Endothelial cell of umbilical vein (primary cell): ENCODE results near the gene CDH2. TPM values are rescaled to one million over a fixed set of nuclear protein-coding genes. Genes with fewer than 3 reads are reported as not detected.
A peak's percentile ranks its signal among the peaks of the same experiment; 100 is the strongest.

ENCODE experiments used
- BruUV-seq: library from RNA; stranded (reverse); fragments of 400-500 nt; replicated peaks from 2 replicates; lab custom pipeline; 2021; lab: Mats Ljungman, UMichigan
- CTCF ChIA-PET: fragments of 300-600, 350-600 bp; sonication (Branson Sonifier 250); formaldehyde crosslinking; loops from one replicate; lab custom pipeline; 2021; ENCODE audit warnings: antibody characterized with exemption, inconsistent platforms; lab: Charles Lee
- POLR2A ChIA-PET: fragments of 300-600, 350-600 bp; sonication (Branson Sonifier 250); formaldehyde crosslinking; loops from one replicate; lab custom pipeline; 2021; ENCODE audit warnings: antibody characterized with exemption, inconsistent platforms; lab: Charles Lee
- DNase-seq: peaks from one replicate; pipeline ENCODE4 v3.0.0-alpha.2; 2011; ENCODE audit warnings: low read depth, low spot score
- FAIRE-seq: peaks from 2 replicates; lab custom pipeline; 2011; peaks lifted over from hg19 to GRCh38; lab: Jason Lieb, UNC
- H2AFZ ChIP-seq: 2 replicates; pipeline ENCODE4 v1.6.0; 2012; ENCODE audit warnings: low read depth, low read length, control low read depth, inconsistent platforms
- H3K27ac ChIP-seq: 2 replicates; pipeline ENCODE4 v1.5.1; 2011; ENCODE audit warnings: low read depth, mild to moderate bottlenecking, control low read depth, low read length, moderate library complexity; ENCODE audit not compliant: insufficient read depth
- H3K27me3 ChIP-seq, 2 experiments: 2 replicates each; pipeline versions ENCODE4 v1.6.0 to v1.6.1; 2011; ENCODE audit warnings: low read length in 2 of 2, mixed read lengths in 1 of 2; ENCODE audit not compliant: control insufficient read depth in 2 of 2, insufficient read depth in 2 of 2
- H3K36me3 ChIP-seq, 2 experiments: 2 replicates in 1 of 2; 3 replicates in 1 of 2; pipeline ENCODE4 v1.5.1; 2011; ENCODE audit warnings: low read length in 2 of 2, mild to moderate bottlenecking in 1 of 2, moderate library complexity in 1 of 2; ENCODE audit not compliant: control insufficient read depth in 2 of 2, insufficient read depth in 2 of 2; ENCODE audit errors: extremely low read depth in 1 of 2
- H3K4me1 ChIP-seq: 3 replicates; pipeline ENCODE4 v1.5.1; 2011; ENCODE audit warnings: mild to moderate bottlenecking, low read length; ENCODE audit not compliant: control insufficient read depth, insufficient read depth; ENCODE audit errors: extremely low read depth
- H3K4me2 ChIP-seq: 2 replicates; pipeline ENCODE4 v1.6.1; 2011; ENCODE audit warnings: low read length, control low read depth, mixed read lengths; ENCODE audit not compliant: insufficient read depth
- H3K4me3 ChIP-seq, 3 experiments: fragments of 200-600 bp in 1 of 3; sonication (generic), shearing (Covaris generic) in 1 of 3; replicated peaks in 1 of 3; 2 replicates each; pipeline ENCODE4 v1.5.1; 2011 to 2016; ENCODE audit warnings: control low read depth in 3 of 3, low read length in 3 of 3, mild to moderate bottlenecking in 2 of 3, inconsistent platforms in 1 of 3, low read depth in 1 of 3, moderate library complexity in 1 of 3; ENCODE audit not compliant: insufficient read depth in 1 of 3
- H3K79me2 ChIP-seq: 2 replicates; pipeline ENCODE4 v1.6.0; 2012; ENCODE audit warnings: low read length, inconsistent platforms; ENCODE audit not compliant: control insufficient read depth, insufficient read depth
- H3K9ac ChIP-seq: replicated peaks from 2 replicates; pipeline ENCODE3; 2011; ENCODE audit warnings: low read length, control low read depth; ENCODE audit not compliant: insufficient read depth; ENCODE audit errors: extremely low read depth
- H3K9me1 ChIP-seq: replicated peaks from 3 replicates; pipeline ENCODE4 v1.6.0; 2011; ENCODE audit warnings: mild to moderate bottlenecking, low read length; ENCODE audit not compliant: control insufficient read depth, insufficient read depth; ENCODE audit errors: extremely low read depth
- H3K9me3 ChIP-seq: replicated peaks from 2 replicates; pipeline ENCODE4 v1.5.1; 2012; ENCODE audit warnings: low read length, inconsistent platforms; ENCODE audit not compliant: control insufficient read depth, insufficient read depth
- H4K20me1 ChIP-seq: replicated peaks from 2 replicates; pipeline ENCODE3; 2011; ENCODE audit warnings: mild to moderate bottlenecking, low read length; ENCODE audit not compliant: control insufficient read depth, insufficient read depth; ENCODE audit errors: extremely low read depth
- EZH2 ChIP-seq: IDR thresholded peaks from 2 replicates; pipeline ENCODE4 v1.6.1; 2012; ENCODE audit warnings: borderline replicate concordance, low read depth, mild to moderate bottlenecking, moderate library complexity, low read length, inconsistent platforms; ENCODE audit not compliant: severe bottlenecking
- FOS ChIP-seq: IDR thresholded peaks from 2 replicates; pipeline ENCODE4 v1.6.1; 2011; ENCODE audit warnings: mild to moderate bottlenecking, low read length, moderate library complexity, borderline replicate concordance; ENCODE audit not compliant: insufficient read depth
- GATA2 ChIP-seq: IDR thresholded peaks from 2 replicates; pipeline ENCODE4 v1.7.0; 2011; ENCODE audit warnings: low read depth, mild to moderate bottlenecking, moderate library complexity, mixed read lengths, low read length; ENCODE audit not compliant: insufficient read length, insufficient read depth
- JUN ChIP-seq: IDR thresholded peaks from 2 replicates; pipeline ENCODE4 v1.6.1; 2011; ENCODE audit warnings: borderline replicate concordance, low read depth; ENCODE audit not compliant: insufficient read length, insufficient read depth
- MYC ChIP-seq: IDR thresholded peaks from one replicate; pipeline ENCODE4 v1.6.1; 2011; ENCODE audit warnings: mild to moderate bottlenecking, low read depth, low read length
- POLR2A ChIP-seq: IDR thresholded peaks from 2 replicates; pipeline ENCODE4 v1.6.1; 2012; ENCODE audit warnings: low read depth, mild to moderate bottlenecking, control low read depth, low read length
- POLR2AphosphoS5 ChIP-seq: IDR thresholded peaks from 2 replicates; pipeline ENCODE4 v1.6.1; 2012; ENCODE audit warnings: low read depth, mild to moderate bottlenecking, control low read depth, low read length, moderate library complexity; ENCODE audit not compliant: insufficient read depth
- dilution Hi-C: fragments of 300-500 bp; cut with MboI; formaldehyde crosslinking; loops from one replicate; pipeline ENCODE4 v1.15.0; 2019; ENCODE audit warnings: low sequenced_read_pairs; ENCODE audit not compliant: extremely low pct_ligation_motif_present
- intact Hi-C: fragments of 100-400 bp; cut with micrococcal nuclease; formaldehyde crosslinking; loops from one replicate; pipeline ENCODE4 v1.10.0; 2022
- polyA plus RNA-seq, 4 experiments: library from polyadenylated mRNA; depleted of rRNA in 3 of 4; stranded (reverse) in 3 of 4; unstranded in 1 of 4; fragments of >200 nt; gene quantifications; 2 replicates each; pipeline versions ENCODE4 v1.2.1 to v1.2.3, GENCODE V29; 2011 to 2012; ENCODE audit warnings: missing spikeins in 1 of 4
- total RNA-seq: library from RNA; stranded (reverse); gene quantifications from 2 replicates; pipeline ENCODE4 v1.2.3, GENCODE V29; 2021
- TF ChIP-seq, protein P1 (sequence below): IDR thresholded peaks from 2 replicates; pipeline ENCODE4 v1.6.1; 2011; ENCODE audit not compliant: insufficient read depth, insufficient read length
- TF ChIP-seq, protein P2 (sequence below), 2 donors: IDR thresholded peaks; 1 replicate in 1 of 2; 2 replicates in 1 of 2; pipeline ENCODE4 v1.5.1; 2011; ENCODE audit warnings: low read length in 2 of 2, mild to moderate bottlenecking in 2 of 2, moderate library complexity in 2 of 2, control low read depth in 1 of 2, inconsistent platforms in 1 of 2, low read depth in 1 of 2; ENCODE audit not compliant: insufficient read depth in 1 of 2; ENCODE audit errors: extremely low read depth in 1 of 2

Gene CDH2
- total and polyA plus RNA-seq, 2 donors (not counting 3 experiments of a cell fraction or from before 2014, with no cell fraction given): 37.6 to 59.5 TPM

DNA sequence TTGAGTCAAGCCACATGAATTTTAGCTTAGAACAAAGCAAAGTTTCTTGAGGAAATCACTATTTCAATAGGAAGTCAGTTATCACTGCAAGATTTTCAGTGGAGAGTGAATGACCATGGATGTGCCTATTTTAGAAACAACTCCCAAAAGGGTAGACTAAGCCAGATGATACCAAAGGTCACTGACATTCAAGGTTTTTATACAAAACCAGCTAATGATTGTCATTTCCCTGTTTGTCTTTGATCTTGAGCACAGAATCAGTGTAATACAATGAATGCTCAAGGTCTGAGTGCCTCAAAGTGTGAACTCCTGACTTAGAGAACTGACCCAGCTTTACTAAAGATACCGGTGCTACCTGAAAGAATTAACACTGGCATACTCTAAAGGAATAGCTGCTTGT is 60.5 kb downstream of the CDH2 start:
- TF ChIP-seq FOS: no peak
- TF ChIP-seq JUN: no peak
- TF ChIP-seq EZH2: no peak
- no peak for TF ChIP-seq GATA2
- no peak for TF ChIP-seq MYC
- TF ChIP-seq, protein P1, sequence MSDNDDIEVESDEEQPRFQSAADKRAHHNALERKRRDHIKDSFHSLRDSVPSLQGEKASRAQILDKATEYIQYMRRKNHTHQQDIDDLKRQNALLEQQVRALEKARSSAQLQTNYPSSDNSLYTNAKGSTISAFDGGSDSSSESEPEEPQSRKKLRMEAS: no peak
- TF ChIP-seq POLR2AphosphoS5: no peak
- TF ChIP-seq, protein P2, sequence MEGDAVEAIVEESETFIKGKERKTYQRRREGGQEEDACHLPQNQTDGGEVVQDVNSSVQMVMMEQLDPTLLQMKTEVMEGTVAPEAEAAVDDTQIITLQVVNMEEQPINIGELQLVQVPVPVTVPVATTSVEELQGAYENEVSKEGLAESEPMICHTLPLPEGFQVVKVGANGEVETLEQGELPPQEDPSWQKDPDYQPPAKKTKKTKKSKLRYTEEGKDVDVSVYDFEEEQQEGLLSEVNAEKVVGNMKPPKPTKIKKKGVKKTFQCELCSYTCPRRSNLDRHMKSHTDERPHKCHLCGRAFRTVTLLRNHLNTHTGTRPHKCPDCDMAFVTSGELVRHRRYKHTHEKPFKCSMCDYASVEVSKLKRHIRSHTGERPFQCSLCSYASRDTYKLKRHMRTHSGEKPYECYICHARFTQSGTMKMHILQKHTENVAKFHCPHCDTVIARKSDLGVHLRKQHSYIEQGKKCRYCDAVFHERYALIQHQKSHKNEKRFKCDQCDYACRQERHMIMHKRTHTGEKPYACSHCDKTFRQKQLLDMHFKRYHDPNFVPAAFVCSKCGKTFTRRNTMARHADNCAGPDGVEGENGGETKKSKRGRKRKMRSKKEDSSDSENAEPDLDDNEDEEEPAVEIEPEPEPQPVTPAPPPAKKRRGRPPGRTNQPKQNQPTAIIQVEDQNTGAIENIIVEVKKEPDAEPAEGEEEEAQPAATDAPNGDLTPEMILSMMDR (IDR thresholded peaks at IDR 0.05; ENCODE audit: extremely low read depth in 1 of 2, insufficient read depth in 1 of 2, low read depth in 1 of 2, low read length in 2 of 2): no peak
- TF ChIP-seq POLR2A: no peak
- no peak overlapping the region for H3K4me3 ChIP-seq
- no peaks in the 10 kb centered on the region for H3K36me3 ChIP-seq
- no peaks in the 10 kb centered on the region for H3K9me3 ChIP-seq
- H3K79me2 ChIP-seq: peaks cover 21% of the 10 kb centered on the region
- H3K27ac ChIP-seq: peak overlapping the region; percentile 7
- peak; percentile 18 for DNase-seq
- no peak for FAIRE-seq
- no TSS peak for BruUV-seq
- ChIA-PET POLR2A (no interaction called here), CTCF (no interaction called here)
- dilution Hi-C loops (no loop called here), intact Hi-C loops (loop anchor here (5.0 to 10.0 kb wide), 2 partner anchors 114 to 272 kb away; no protein-coding TSS in a partner anchor)
- peaks cover 46% of the 10 kb centered on the region for H3K4me1 ChIP-seq
- H3K27me3 ChIP-seq: no peaks in the 10 kb centered on the region
- H2AFZ ChIP-seq: no peak overlapping the region
- no peaks in the 10 kb centered on the region for H4K20me1 ChIP-seq
- no peak overlapping the region for H3K4me2 ChIP-seq
- H3K9me1 ChIP-seq: no peaks in the 10 kb centered on the region
- H3K9ac ChIP-seq: no peak overlapping the region
